Astrocyte of the hippocampus (primary cell): ENCODE data around the gene STON2.
"Not testable (repeated sequence)": the region's sequence is repeated elsewhere in the genome, so short reads cannot be mapped to it uniquely, and the experiment has no call there.

Experiments used
- DNase-seq: peaks from one replicate; pipeline ENCODE4 v3.0.0; 2011; ENCODE audit warnings: low read depth, low spot score

The STON2 gene

DNA sequence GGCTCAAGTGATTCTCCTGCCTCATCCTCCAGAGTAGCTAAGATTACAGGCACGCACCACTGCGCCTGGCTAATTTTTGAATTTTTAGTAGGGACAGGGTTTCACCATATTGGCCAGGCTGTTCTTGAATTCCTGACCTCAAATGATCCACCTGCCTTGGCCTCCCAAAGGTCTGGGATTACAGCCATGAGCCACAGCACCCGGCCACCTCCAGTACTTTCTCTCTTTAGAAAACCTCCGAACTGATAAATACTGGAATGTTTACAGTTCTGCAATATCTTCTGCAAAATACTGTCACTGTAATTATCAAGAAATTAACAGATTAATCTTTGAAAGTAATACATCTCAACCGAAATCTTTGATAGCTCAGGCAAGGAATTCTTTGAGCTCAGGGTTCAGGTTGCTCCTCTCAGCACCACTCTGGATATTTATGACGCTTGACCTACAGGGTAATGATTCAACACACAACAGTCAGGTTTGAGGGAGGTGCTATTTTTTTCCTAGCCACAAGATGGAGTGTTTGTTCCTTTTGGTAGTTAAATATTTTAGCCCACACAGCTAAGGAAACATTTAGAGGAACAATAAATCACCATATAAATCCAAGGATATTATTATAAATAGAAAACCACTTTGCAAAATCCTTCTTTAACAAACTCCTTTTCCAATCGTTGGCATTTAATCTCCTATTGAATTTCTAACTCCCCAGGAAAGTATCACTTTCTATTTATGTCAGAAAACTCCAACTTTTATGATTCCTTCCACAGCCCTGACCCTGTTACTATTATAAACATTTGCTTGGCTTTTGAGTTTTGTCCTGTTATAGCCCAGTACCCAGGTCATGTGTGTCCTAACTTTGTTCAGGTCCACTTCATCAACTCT lies 130.8 kb downstream of the STON2 start:
- DNase-seq = peak; percentile 78

DNA sequence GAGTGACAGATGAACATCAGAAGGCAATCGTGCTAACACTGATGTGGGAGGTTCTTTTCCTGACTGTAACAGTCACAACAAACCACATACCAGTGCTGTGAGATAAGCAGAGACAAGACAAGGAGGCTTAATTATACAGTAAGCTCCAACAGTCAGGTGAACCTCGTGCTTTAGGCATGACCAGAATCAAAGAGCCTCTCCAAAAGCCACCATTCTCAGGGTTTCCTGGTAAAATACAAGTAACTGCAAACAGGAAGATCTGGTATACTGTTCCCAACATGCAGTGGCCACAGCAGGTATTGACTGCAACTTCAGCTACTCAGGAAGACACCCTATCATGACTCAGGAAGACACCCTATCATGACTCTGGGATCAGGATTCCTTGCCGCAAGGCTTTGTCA lies 132.1 kb downstream of the STON2 start:
- peak; percentile 23 for DNase-seq

DNA sequence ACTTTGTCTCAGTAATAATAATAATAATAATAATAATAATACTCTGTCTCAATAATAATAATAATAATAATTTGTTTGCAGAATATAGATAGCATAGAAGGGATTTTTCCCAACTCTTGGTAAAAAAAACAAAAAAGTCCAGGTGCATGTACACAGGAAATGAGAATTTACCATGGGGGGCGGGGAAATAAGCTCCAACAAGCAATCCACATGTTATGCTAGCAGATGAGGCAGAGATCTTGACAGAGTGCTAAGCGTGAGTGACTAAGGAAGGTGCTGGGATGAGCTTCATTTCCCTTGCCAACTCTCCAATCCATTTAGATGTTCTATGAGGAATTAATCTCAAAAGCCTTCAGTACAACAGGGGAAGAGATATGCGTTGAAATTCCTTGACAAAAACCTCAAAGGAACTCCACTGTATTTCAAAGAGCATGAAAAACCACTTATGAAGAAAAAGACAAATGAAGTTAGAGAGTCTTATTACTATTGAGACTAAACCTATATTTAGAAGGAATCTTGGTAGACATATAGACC lies 134.4 kb downstream of the STON2 start:
- no peak for DNase-seq

DNA sequence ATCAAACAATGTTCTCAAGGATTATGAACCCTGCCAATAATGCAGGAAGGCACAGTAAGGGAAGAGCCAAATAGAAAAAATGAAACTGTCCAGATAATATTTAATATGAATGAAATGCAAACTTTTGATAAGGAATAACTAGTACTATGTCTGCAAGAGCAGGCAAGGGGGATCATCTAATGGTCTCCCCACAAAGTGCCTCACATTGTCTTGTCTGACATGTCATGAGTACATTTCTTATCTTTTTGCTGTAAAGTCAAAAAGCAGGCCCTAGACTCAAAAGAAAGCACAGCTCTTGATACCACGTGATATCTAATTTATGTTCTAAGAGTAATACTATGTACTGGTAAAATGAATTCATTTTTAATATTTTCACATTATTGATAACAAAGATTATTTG lies 135.5 kb downstream of the STON2 start:
- DNase-seq = no peak

DNA sequence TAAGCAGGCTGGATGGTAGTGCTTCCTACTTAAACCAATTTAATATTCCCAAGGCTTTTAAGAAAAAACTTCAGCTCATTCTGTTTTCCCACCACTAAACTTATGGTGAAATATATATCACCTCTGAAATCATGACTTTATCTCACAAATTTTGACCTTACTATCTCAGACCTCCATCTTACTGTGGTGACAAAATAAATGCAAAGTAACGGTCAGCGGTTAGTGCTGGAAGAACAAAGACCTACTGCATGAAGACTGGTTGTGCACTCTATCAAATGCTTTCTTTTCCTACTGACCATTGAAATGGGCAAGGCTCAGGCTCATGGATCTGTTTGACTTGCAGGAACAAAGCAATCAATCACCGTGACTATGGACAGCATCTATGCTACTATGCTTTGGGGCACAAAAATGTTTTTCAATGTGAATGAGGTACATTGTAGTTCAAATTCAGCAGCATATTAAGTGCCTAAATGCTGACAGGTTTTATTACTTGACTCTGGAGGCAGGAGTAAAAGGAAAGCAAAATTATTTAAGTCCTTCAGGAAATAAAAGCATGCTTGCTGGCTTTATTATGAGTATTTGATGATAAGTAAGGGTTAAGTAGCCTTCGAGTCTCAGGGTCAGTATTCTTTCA lies 136.2 kb downstream of the STON2 start:
- DNase-seq = no peak

DNA sequence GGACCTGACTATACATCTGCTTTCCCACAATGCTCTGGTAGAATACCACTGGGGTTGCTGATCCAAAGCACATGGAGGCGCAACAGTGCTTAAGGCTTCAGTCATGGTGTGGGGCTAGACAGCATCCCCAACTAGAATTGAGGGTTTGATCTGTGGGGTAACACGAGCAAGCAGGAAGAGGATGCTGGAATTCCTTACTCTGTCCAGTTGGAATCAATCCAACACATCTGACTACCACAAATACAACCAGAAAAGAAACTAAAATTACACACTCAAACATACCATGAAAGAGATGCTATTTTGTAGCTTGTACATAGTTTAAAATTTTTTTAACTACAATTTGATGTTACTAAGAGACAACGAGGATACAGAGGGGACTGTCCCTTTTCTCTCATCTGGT lies 138.9 kb downstream of the STON2 start:
- DNase-seq = no peak

DNA sequence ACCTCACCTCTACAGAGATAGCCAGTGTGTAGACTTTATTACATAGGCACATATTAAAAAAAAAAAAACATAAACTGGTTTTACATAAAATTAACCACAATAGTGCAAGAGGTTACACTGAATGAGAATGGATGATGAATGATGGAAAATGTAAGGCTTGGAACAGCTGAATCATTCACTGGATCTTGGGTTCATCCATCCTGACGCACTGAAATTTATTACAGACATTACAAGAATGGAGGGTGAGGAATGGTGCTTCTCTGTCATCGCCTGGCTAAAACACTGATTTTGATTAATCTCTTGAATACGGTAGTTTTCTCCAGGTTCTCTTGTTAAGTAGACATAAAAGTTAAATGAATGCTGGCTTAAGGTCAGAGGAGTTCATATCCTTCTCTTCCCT lies 139.4 kb downstream of the STON2 start:
- no peak for DNase-seq

DNA sequence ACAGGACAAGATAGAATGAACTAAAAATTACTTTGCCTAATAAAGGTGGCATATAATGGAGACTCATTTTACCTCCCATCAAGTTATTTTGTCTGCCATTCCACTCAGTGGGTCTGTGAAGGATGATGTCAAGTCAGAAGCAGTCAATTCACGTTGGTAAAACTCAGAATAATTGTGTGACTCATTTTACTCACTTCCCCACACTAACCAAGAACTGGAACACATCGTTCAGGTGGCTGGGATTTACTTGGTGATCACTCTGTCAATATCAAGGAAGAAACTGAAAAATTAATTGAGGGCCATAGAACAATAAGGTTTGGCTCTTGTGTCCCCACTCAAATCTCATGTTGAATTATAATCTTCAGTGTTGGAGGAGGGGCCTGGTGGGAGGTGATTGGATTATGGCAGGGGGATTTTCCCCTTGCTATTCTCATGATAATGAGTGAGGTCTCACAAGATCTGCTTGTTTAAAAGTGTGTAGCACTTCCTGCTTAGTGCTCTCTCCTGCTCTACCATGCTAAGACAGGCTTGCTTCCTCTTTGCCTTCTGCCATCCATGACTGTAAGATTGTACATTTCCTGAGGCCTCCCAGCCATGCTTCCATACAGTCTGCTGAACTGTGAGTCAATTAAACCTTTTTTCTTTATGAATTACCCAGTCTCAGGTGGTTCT lies 143.7 kb downstream of the STON2 start:
- DNase-seq = peak; percentile 30

DNA sequence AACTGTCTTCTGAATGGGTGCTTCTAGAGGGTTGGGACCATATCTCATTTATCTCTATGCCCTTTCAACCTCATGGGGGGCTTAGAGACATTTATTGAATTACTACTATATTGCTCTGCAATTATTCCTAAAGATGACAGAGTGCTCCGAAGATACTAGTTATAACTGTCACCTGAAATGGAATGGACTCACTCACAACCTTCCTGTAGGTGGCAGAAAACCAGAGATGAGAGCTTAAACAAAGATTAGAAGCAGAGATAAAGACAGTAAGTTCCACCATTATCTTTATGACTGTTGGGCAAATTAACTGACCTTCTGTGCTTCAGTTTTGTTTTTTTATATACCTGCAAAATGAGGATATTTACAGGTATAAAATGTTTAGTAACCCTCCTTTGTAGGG lies 147.8 kb downstream of the STON2 start:
- DNase-seq = no peak

DNA sequence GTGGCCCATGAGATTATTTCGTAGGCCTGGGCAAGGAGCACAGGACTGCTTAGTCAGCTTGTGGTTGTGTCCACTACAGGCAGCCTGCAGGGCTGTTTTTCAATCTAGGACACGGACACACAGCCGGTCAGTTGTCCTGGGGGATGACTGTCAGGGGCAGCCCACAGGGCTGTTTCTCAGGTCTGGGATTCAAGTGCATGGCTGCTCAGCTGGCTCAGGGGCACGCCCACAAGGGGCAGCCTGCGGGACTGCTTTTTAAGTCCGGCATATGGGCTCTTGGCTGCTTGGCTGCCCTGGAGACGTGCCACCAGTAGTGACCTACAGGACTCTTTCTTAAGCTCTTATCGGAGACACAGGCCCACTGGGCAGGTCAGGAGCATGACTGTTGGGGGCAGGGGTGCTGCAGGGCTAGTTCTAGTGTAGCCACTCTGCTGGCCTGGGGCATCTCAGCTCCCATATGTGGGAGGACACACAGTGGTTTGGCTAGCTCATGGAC lies 152.8 kb downstream of the STON2 start:
- no peak for DNase-seq

DNA sequence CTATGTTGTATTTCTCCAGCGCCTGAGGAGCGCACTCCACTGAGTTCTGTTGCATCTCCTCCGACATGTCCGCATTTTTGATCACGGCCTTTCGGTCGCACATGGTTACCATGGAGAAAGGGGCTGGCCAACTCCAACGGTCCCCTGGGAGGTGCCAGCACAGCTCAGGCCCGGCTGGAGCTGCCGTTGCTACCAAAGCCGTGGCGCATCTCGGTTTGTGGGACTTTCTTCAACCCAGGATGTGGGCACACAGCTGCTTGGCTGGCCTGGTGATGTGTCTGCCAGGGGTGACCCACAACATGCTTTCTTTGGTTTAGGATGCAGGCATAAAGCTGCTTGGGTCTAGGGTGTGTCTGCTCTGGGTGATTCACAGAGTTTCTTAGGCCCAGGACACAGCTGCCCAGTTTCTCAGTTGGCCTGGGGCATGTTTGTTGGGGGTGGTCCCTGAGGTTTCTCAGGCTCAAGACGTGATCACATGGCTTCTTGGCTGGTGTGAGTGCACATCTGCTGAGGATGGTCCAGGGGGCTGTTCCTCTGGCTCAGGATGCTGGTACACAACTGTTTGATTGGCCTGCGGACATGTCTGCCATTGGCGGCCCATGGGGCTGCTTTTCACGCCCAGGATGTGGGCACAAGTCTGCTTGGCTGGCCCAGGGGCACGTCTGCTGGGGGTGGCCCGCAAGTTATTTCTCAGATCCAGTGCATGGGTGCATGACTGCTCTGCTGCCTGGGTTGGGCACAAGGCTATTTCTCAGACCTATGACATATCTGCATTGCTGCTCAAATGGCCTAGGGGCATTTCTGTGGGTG lies 153.5 kb downstream of the STON2 start:
- no peak for DNase-seq

DNA sequence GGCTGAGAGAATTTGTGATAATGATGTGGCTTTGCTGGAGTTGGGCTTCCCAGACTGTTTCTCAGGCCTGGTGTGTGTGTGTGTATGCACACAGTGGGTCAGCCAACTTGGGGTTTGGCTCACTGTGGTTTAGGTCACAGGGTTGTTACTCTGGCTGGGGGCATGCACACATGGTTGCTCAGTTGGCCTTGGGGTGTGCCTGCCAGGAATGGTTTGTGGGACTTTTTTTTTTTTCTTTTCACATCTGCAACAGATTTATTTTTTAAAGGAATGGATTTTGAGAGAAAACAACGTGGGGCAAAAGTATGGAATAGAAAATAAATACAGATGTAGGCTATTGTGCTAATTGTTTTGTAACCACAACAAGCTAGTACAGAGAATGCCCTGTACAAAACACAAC lies 154.4 kb downstream of the STON2 start:
- no peak for DNase-seq

DNA sequence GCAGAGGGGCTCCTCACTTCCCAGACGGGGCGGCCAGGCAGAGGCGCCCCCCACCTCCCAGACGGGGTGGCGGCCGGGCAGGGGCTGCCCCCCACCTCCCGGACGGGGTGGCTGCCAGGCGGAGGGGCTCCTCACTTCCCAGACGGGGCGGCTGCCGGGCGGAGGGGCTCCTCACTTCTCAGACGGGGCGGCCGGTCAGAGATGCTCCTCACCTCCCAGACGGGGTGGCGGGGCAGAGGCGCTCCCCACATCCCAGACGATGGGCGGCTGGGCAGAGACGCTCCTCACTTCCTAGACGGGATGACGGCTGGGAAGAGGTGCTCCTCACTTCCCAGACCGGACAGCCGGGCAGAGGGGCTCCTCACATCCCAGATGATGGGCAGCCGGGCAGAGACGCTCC lies 155.7 kb downstream of the STON2 start:
- DNase-seq = not testable (repeated sequence)

DNA sequence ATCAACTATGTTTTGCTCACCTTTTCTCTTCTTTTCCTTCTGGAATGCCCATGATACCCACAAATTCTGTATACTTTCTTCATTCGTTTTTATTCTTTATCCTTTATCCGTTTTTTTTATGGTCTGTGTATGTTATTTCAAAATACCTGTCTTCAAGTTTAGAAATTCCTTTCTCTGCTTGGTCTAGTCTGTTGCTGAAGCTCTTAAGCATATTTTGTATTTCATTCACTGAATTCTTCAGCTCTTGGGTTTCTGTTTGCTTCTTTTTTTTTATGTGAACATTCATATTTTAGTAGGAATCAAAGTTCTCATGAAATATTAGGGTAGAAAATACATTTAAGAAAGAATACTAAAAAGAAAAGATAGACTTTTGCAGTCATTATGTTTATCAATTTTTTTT lies 156.6 kb downstream of the STON2 start:
- DNase-seq = no peak

DNA sequence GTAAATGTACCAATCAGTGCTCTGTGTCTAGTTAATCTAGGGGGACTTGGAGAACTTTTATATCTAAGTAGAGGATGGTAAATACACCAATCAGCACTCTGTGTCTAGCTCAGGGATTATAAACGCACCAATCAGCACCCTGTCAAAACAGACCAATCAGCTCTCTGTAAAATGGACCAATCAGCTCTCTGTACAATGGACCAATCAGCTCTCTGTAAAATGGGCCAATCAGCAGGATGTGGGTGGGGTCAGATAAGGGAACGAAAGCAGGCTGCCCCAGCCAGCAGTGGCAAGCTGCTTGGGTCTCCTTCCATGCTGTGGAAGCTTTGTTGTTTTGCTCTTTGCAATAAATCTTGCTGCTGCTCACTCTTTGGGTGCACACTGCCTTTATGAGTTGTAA lies 163.3 kb downstream of the STON2 start:
- DNase-seq = not testable (repeated sequence)

DNA sequence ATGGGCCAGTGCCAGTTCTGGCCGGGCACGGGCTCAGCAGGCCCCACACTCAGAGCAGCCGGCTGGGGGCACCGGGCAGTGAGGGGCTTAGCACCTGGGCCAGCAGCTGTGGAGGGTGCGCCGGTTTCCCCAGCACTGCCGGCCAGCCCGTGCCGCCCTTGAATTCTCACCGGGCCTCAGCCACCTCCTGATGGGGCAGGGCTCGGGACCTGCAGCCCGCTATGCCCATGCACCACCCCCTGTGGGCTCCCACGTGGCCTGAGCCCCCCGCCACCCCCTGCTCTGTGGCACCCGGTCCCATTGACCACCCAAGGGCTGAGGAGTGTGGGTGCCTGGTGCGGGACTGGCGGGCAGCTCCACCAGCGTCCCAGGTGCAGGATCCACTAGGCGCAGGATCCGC lies 164.0 kb downstream of the STON2 start:
- DNase-seq = no peak

DNA sequence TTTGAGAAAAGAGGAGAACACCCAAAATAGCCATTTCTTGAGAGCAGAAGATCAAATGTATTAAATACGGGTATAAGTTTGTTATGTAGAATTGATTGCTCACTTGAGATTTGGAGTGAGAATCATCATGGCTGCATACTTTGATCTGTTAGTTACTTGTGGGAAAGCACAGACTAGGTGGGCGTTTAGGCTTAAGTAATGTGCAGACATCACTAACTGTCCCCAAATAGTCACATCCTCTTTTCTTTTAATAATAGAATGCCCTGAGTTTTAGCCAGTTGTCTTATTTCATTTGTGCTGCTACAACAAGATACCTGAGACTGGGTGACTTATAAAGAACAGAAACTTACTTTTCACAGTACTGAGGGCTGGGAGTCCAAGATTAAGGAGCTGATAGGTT lies 165.0 kb downstream of the STON2 start:
- DNase-seq = no peak

DNA sequence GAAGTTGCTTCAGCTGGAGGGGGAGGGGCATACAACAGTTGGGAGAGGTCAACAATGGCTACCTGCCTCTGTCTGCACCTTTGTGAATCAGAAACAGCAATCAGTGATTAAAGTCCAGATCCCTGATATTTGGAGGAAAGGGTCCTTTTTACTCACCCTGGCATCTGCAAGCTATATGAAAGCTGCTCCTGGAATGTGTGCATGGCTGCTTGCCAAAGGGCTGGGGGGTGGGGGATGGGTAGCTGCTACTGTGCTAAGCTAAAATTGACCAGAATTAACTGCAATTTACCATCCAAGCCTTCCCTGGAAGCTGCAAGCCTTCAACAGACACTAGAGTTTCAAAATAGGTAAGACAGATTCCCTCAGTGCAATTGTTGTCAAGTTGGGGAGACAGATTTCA lies 165.8 kb downstream of the STON2 start:
- peak; percentile 76 for DNase-seq

DNA sequence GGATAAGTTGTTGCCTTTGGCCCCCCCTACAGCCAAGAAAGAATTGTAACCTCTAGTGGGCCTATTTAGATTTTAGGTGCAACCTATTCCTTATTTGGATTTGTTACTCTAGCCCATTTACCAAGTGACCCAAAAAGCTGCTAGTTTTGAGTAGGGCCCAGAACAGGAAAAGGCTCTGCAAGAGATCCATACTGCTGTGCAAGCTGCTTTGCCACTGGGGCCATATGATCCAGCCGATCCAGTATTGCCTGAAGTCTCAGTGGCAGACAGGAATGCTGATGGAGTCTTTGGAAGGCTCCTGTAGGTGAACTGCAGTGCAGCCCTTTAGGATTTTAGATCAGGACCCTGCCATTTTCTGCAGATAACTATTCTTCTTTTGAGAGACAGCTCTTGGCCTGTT lies 166.5 kb downstream of the STON2 start:
- DNase-seq = no peak

DNA sequence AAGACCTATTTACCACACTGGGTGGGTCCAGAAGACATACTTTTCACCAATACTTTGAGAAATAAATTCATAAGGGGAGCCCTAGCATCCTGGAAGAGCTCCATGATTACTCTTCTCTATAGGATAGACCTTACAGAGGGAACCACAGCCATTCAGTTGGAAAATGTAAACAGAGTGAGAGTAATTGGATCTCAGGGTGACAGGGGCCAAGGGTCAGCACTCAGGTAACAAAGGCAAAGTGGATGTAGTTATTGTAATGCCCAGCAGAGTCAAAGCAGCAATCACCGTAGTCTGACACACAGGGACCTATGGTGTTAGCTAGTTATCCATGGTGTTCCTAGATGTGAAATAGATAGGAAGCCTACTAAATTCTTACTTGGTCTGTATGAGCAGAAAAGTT lies 168.6 kb downstream of the STON2 start:
- no peak for DNase-seq

DNA sequence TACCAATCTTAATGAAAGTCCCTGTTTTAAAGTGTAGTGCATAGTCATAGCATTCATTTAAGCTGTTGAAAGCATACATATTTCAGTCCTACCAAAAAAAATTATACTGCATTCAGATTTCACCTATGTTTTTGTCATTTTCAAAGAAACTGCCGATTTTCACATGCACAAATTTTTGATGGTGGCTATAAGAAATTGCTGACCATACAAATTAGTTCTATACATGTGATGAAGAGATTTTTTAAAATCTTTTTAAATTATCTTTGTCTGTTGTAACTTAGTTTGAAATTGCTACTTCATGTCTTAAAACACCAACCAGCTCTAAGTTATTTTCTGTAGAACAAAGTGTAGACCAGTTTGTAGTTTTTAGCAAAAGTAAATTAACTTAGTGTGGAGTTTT lies 175.9 kb downstream of the STON2 start:
- no peak for DNase-seq
